Hippocampal formation (tissue), 2 donors: Measurements from ENCODE around the gene DGKB.
"Not testable (repeated sequence)": the region's sequence is repeated elsewhere in the genome, so short reads cannot be mapped to it uniquely, and the experiment has no call there.

Experiments used
- DNase-seq, 2 donors: peaks; one replicate each; lab custom pipeline; 2025; lab: John Stamatoyannopoulos, UW

The DGKB gene

DNA sequence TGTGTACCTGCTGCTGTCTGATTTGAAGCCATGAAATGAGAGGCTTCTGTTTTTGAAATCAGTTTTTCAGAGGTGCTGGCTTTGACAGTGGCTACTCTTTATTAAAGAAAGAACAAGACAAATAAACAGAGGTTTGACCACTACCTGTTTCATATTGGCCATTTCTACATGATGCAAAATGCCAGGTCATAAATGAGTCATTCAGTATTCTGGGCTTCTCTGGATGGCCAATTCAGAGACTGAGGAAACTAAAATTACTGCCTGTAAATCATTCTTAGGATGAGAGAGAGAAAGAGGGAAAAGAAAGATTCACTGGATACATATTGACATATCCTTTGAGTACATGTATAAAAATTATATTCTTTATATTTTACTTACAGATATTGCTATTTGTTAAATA, 609.8 kb downstream of the DGKB start:
- DNase-seq = no peak

DNA sequence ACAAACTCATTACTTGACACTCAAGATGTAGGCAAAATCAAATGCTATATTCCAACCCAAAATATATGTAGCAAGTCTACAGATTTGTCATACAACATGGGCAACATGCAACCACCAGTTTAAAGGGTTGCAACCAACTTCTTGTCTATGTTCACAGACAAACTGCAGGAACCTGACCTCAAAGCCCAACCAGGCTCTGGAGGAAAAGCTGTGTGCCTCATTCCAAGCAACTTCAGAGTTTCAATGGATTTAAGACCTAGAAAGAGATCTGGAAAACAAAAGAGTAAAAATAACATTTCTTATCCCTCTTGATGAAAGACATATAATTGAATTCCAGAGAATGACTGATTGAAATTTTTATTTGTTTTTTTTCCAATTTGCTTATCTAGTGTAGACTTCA, 612.6 kb downstream of the DGKB start:
- no peak for DNase-seq

DNA sequence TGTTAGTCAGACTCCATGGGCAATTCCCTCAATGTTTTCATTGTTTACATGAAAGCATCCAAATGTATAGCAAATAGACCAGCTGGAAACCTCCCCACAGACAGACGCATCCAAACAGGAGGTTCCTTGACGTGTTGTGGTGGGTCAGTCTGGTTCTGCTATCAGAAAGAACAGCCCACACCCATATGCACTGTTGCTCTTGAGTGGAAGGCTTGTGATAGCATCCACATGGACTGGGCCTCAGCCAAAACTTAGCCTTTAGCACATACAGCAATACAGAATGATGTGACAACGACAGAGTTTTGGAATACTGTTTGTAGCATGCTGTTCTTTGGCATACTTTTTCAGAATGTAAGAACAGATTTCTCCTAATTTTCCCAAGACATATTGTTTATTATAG, 613.9 kb downstream of the DGKB start:
- no peak for DNase-seq

DNA sequence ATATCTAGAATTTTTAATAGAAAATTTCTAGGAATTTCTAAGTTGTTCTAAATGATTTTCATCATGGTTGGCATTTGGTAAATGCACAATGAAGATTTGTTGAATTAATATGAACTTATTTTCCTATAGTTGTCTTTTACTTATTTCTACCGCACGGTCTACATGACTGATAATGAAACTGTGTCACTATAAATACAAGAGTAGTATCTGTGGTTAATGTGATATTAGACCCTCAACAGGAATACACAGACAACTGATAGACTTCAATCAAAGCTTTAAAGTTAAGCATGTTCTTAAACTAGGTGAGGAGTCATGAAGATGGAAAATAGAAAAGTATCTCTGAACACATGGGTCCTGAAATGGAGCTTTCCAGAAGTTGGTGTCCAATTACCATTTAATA, 615.2 kb downstream of the DGKB start:
- no peak for DNase-seq

DNA sequence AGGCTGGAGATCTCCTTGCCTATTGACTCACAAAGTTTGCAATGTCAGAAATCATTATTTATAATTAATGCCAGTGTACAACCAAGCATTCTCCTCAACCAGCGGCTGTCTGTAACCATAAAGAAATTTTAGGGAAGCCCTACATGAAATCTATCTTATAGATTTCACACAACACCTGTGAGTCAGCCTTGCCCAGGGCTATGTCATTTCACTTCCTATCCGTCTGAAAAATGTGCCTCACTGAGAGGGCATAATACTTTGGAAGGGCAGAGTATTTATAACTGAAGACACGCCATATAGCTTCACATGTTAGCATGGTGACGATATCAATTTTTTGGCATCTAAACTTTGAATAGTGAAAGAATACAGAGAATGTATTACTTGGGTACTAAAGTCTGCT, 616.5 kb downstream of the DGKB start:
- DNase-seq = no peak

DNA sequence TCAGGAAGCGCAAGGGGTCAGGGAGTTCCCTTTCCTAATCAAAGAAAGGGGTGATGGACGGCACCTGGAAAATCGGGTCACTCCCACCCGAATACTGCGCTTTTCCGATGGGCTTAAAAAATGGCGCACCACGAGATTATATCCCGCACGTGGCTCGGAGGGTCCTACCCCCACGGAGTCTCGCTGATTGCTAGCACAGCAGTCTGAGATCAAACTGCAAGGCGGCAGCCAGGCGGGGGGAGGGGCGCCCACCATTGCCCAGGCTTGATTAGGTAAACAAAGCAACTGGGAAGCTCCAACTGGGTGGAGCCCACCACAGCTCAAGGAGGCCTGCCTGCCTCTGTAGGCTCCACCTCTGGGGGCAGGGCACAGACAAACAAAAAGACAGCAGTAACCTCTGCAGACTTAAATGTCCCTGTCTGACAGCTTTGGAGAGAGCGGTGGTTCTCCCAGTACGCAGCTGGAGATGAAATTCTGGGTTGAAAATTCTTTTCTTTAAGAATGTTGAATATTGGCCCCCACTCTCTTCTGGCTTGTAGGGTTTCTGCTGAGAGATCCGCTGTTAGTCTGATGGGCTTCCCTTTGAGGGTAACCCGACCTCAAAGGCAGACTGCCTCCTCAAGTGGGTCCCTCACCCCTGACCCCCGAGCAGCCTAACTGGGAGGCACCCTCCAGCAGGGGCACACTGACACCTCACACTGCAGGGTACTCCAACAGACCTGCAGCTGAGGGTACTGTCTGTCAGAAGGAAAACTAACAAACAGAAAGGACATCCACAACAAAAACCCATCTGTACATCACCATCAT, 623.3 kb downstream of the DGKB start:
- not testable (repeated sequence) for DNase-seq

DNA sequence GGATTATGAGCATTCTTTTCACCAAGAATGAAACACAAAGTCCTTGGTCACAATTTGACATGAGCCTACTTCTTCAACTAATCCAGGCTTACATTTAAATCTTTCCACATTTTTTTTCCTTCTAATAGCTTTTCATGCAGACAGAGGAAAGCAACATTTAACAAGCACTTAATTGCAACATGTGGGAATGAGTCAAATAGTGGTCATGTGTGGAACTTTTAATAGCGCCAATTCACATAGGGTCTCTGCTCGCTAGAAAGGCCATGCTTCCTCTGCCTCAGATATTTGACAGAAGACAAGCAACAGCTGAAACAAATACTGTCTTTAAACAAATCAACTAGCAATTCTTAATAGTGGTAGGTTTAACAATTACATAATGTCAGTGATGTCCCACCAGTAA, 627.2 kb downstream of the DGKB start:
- no peak for DNase-seq

DNA sequence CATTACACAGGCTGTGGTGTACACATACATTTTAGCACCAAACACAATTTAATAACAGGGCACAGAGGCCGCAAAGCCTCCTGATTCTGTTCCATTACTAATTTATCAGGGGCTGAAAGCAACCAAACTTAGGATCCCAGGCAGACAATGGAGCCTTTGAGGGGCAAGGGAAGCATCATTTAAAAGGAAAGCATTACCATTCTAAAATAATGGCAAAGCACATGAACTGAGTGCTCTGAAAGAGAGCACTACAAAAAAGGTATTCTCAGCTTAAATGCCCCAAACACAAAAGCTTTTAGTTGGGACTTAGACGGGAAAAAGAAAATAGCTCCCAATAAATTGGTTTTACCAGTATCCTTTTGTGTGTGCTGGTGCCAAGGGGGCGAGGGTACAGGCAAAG, 631.1 kb downstream of the DGKB start:
- DNase-seq = no peak

DNA sequence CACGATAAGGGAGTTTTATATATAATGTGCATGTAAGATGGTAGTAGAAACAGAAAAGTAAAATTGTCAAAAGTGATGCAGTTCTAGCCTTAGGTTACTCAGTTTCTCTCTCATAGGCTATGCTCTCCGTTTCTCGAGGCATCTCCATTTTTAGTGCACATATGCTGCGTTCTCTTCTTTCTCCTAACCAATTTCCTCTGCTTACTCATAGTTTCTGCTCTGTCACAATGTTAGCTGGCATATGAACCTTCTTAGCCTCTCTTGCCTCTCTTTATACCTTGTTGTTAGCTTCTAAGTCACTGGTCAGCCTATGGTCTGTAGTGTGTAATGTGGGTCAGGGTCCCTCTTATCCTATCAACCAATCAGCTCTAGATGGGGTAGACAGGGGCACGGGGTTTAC, 632.5 kb downstream of the DGKB start:
- DNase-seq = no peak

DNA sequence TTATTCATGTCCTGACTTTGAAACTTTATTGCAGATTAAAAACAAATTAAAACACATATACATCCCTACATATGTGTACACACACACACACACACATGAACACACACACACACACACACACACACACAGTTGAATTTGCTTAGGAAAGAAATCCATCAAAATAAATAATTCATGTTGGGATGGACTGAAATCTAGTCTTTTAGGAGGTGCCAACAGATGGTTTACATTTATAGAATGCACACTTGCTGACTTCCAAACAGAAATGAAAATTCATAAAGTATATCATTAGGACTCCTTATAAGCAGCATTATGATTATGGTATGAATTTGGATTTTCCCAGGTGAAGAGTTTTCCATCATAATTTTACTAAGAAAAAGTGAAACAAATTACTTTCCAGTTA, 642.5 kb downstream of the DGKB start:
- no peak for DNase-seq

DNA sequence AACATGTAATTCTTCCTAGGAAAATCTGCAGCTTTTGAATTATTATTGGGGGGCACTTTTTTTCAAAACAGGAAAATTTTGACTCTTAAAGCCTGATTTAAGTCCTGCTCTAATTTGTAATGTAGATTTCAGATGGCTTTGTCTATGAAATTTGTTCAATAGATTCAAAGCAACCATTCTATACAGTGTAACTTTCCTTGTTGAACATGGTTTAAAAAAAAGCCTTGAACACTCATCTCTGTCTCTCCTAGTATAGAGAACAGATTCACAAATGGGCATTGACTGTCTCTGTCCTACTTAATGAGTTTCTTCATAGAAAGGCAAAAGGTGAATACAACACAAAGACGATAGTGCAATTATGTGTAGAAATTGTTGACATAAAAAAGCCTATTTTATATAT, 643.7 kb downstream of the DGKB start:
- DNase-seq = no peak

DNA sequence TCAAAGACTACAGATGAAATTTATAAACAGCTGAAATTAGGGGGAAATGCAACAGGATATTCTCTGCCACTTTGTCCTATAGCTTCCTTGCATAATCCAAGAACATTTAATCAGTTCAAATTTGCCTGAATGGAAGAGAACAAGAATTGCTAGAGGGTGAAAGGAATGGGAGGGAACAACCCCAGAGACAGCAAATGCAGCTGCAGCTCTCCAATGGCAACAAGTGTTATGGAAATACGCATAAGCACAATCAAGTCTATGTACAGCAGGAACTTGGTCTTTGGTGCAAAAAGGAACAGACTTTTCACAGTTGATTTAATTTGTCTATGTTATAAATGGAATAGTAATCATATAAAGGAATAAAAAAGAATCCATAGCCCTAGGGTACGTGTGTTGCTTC, 644.1 kb downstream of the DGKB start:
- no peak for DNase-seq

DNA sequence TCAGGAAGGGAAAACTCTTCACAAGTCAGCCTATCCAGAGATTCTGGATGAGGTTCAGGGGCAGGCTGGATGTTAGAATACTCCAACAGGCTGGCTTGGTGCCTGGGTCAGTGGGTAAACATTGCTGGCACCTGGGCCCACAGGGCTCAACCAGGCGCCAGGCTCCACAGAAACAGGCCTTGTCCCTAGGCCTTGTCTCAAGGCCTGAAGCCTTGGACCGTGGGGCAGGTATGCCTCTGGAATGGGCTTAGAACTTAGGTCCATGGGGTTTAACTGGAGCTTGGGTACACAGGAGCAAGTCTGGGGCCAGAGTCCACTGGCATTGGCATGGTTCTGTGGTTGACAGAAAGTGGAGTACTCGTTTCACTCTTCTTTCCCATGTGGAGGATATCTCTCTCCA, 650.1 kb downstream of the DGKB start:
- DNase-seq = no peak

DNA sequence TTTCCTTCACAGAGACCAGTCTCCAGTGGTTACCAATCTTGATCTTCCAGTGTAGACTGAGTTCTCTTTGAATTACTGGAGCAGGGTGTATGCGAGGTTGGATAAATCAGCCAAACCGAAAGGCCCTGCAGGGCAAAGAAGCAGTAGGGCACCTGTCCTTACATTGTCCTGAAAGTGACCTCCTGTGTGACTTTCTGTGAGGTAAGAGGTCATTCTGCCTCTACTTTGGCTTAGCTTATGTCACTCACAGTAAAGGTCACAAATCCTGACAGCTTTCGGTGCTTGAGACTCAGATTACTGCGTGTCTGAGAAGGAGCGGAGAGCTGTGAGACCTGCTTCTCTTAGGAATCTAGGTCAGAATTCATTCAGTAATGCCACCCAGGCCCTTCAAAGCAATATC, 660.4 kb downstream of the DGKB start:
- no peak for DNase-seq

DNA sequence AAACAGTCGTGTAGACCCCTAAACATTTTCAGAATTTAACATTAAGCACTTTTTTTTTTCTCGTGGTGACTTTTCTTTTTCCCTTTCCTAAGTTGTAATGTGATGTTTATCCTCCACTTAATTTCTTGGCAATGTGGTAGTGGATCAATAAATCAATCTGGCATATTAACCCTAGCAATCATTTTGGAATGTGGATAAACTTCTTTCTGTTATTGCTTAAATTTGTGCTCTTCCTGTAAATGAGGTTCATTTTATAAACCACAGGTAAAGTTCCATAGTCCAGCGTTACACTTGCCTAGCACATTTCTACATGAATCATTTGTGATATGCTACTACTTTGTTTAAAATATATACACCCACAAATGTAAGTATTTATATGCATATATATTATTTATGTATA, 665.7 kb downstream of the DGKB start:
- DNase-seq = no peak

DNA sequence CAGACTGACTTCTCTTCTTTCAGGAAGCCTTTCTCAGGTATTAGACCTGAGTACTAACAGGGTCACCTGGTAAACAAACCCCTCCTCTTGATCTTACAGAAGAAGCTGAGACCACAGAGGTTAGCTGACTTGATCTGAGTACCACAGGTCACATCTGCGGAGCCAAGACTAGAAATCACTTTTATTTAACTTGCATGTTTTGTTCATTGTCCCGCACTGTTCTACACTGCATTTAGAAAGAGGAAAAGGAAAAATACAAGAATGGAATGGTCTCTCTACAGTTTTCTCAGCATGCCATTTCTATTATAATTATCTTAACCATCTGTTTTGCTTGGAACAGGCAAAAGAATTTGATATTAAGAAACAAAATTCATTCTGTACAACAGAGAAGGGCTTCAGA, 667.5 kb downstream of the DGKB start:
- DNase-seq = no peak

DNA sequence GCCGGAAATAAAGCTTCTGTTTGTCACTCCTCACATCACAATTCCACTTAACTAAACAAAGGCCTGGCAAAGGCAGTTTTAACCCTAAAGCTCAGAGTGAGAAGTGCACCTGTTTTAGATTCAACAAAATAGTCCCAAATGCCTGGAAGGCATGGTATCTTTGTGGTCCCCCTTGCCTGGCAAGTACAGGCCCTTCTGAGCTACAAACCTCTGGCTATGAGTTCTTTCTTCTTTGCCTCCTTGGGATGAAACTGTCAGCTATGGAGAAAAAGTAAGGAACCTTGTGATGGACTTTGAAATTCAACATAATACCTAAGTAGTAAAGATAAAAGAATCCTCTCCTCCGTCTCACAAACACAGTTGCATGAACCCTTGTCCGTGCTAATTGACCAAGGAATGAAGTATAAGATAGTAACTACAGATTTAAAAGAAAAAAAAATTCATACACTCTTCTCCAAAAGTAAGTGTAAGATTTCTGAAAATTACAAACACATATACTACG, 668.6 kb downstream of the DGKB start:
- no peak for DNase-seq

DNA sequence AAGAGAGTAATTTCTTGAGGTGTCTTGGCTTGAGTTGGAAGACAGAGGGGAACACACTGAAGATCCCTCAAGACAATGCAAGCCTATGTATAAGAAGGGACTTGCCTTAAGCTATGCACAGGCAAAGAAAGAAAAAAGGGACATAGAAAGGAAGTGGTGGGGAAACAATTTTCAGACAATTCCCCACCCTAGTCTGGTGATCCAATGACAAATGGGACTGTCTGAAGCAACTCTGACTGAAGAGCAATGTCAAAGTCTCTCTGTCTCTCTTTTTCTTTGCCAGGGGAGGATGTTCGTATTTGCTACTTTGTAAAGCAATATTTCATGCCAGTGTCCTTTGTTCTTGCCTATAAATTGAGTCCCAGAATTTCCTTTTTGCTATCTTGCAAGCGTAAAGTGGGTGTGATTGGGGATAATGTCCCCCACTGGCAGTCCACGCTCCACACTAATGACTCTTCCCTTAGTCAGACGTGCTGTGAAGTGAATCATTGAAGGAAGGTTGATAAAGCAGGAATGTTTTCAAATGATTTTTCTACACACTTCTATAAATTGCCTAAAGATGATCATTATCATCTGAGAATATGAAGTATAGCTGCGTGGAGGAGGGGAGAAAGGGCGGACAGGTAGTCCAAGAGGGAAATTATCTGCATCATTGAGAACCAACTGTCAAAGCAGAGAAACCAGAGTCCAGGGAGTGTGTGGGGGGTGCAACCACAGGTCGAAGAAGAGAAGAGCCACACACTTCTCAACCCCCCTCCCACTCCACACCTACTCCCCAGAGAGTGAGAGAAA, 669.3 kb downstream of the DGKB start:
- DNase-seq = no peak

DNA sequence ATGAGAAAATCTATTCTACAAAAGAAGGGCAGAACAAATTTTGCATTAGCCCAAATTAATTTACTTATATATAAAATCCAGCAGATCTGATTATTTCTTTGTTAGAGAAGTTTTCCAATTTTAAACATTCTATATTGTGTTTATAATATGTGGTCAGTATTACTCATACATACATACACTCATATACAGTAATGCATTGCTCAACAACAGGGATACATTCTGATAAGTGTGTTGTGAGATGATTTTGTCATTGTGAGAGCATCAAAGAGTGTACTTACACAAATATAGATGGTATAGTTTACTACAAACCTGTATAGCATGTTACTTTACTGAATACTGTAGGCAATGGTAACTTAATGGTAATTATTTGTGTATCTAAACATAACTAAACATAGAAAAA, 673.5 kb downstream of the DGKB start:
- no peak for DNase-seq

DNA sequence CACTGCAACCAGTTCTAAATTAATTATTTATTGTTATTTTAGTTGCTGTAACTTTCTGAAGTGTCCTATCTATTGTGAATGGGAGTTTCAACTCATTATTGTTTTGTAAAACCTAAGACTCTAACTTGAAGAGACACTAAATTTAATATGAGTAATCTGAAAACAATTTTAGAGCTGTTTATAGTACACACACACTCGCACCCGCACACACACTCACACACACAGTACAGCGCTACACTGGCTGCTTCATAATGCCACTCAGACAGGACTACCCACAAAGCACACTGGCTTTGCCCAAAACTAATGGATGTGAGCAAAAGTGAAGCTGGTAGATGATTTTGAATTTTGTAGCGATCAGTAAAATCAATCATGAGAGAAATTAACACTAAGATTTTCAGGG, 674.2 kb downstream of the DGKB start:
- DNase-seq = no peak

DNA sequence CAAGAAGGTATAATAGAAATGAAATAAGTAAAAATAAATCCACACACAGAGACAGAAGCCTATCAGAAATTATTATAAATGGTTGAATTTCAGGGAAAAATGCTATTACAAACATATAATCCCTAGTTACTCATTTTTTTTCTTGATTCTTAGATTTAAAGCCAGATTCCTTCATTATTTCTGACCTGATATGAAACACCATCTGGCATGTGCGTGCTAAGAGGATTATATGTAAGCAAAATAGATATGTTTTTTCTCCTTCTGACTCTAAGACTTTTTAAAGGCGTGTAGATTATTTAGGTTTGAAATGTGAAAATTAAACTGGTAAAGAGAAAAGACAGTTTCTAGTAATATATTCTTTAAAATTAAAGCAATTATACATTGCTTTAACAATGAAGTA, 676.4 kb downstream of the DGKB start:
- no peak for DNase-seq

DNA sequence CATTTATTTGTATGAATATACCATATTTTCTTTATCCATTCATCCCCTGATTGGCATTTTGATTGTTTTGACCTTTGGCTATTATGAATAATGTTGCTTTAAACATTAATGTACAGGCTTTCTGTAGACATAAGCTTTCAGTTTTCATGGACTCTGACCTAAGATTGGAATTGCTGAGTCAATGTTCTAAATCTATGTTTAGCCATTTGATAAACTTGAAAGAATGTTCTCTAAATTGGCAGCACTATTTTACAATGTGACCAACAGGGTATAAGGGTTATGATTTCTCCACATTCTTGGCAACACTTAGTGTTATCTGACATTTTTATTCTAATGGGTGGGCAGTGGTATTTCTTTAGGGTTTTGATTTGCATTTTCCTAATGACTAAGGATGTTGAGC, 683.4 kb downstream of the DGKB start:
- DNase-seq = no peak

DNA sequence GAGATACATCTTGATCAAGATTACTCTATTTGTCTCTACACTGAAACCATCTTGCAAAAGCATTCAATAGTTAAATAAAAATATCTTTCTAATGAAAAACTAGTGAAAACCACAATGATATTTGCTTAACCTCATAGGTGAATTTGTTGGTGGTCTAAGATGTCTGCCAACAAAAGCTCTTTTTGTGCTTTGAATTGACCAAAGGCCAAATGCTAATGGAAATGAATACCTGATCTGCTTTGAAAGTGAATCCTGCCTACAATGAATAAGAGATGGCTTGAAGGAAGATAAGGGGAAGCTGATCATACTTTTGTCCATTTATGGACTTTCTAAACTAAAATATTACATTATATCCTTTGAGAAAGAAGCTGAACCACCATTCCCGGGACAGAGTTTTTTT, 684.2 kb downstream of the DGKB start:
- DNase-seq = no peak
